ENCODE results near the gene ALPL.

The ALPL gene

GRCh38 chr1:21620496-21620895 lies 111.3 kb downstream of the ALPL start:
- Histone ChIP-seq H3K4me3 (ENCODE audit: low read depth, low read length) (no peak overlapping the region), H3K4me1 (ENCODE audit: control insufficient read depth, insufficient read depth, low read length) (peaks cover 4% of the 10 kb centered on the region; the same call in 1 of the 2 replicates), H3K9me3 (ENCODE audit: control insufficient read depth, insufficient read depth, low read depth, low read length) (no peaks in the 10 kb centered on the region), H3K27ac (ENCODE audit: extremely low read depth, low read depth, low read length) (no peak overlapping the region), H3K36me3 (ENCODE audit: control insufficient read depth in 2 of 2, insufficient read depth in 1 of 2, low read length in 2 of 2) (no peaks in the 10 kb centered on the region)
- TF ChIP-seq ZNF692 (tag by site-specific recombination; IDR thresholded peaks at IDR 0.05) (no peak), ZSCAN5A (tag by site-specific recombination; IDR thresholded peaks at IDR 0.05) (no peak), ZBTB10 (tag by site-specific recombination; IDR thresholded peaks at IDR 0.05) (no peak), ZNF184 (tag by site-specific recombination; IDR thresholded peaks at IDR 0.05) (no peak), ZNF280C (tag by site-specific recombination; IDR thresholded peaks at IDR 0.05) (no peak), ZNF433 (tag by site-specific recombination; IDR thresholded peaks at IDR 0.05; ENCODE audit: low read depth) (no peak), ZNF366 (tag by site-specific recombination; conservative IDR thresholded peaks at IDR 0.05) (no peak), ZNF214 (tag by site-specific recombination; IDR thresholded peaks at IDR 0.05; ENCODE audit: borderline replicate concordance) (no peak)
- ChIA-PET CTCF (no interaction called here), POLR2A (no interaction called here)

- Histone ChIP-seq H3K4me3 (ENCODE audit: low read depth, low read length) (no peak overlapping the region), H3K36me3 (ENCODE audit: control insufficient read depth in 2 of 2, insufficient read depth in 1 of 2, low read length in 2 of 2) (no peaks in the 10 kb centered on the region), H3K9me3 (ENCODE audit: control insufficient read depth, insufficient read depth, low read depth, low read length) (no peaks in the 10 kb centered on the region), H3K4me1 (ENCODE audit: control insufficient read depth, insufficient read depth, low read length) (peaks cover 4% of the 10 kb centered on the region; the same call in 1 of the 2 replicates), H3K27ac (ENCODE audit: extremely low read depth, low read depth, low read length) (no peak overlapping the region)
- POLR2A ChIA-PET, result no interaction called here
- CTCF ChIA-PET, result interaction anchor here (0.6 to 1.3 kb wide), 2 partner anchors 26 to 89 kb away, joined by 3 read pairs; no protein-coding TSS in a partner anchor
- TF ChIP-seq ZNF449 (tag by site-specific recombination; IDR thresholded peaks at IDR 0.05) (no peak), PATZ1 (tag by site-specific recombination; IDR thresholded peaks at IDR 0.05) (no peak), ZNF214 (tag by site-specific recombination; IDR thresholded peaks at IDR 0.05; ENCODE audit: borderline replicate concordance) (no peak), ZEB2 (tag by site-specific recombination; IDR thresholded peaks at IDR 0.05) (no peak), ZNF350 (tag by site-specific recombination; IDR thresholded peaks at IDR 0.05) (no peak), SP2 (tag by site-specific recombination; IDR thresholded peaks at IDR 0.05) (no peak), TSHZ1 (tag by site-specific recombination; IDR thresholded peaks at IDR 0.05; ENCODE audit: borderline replicate concordance) (no peak), ZNF501 (tag by site-specific recombination; IDR thresholded peaks at IDR 0.05) (no peak), ZBTB48 (tag by site-specific recombination; IDR thresholded peaks at IDR 0.05) (no peak), SP7 (tag by site-specific recombination; IDR thresholded peaks at IDR 0.05) (no peak)
These were observed 111.8 kb downstream of the ALPL start for GRCh38 chr1:21621051-21621450.
